ENCODE measurements around the gene NCAPH2. TPM values are rescaled to one million over a fixed set of nuclear protein-coding genes. Genes with fewer than 3 reads are reported as not detected.

NCAPH2 gene
- total RNA-seq, 1 donor from 2014 or later, result 46.9 TPM

Other genes starting within 250 kb of the NCAPH2 start
- 11.4 TPM for gene MAPK12, start 246.5 kb upstream of the NCAPH2 start, total RNA-seq
- gene MAPK11, start 237.8 kb upstream of the NCAPH2 start, total RNA-seq, result 21.8 TPM
- 46.0 TPM for gene PLXNB2, start 200.6 kb upstream of the NCAPH2 start, total RNA-seq
- 16.5 TPM for gene DENND6B, start 181.2 kb upstream of the NCAPH2 start, total RNA-seq
- gene PPP6R2, start 164.9 kb upstream of the NCAPH2 start, total RNA-seq, result 71.7 TPM
- gene SBF1, start 33.2 kb upstream of the NCAPH2 start, total RNA-seq, result 97.0 TPM
- gene ADM2, start 26.7 kb upstream of the NCAPH2 start, total RNA-seq, result not detected
- not detected for gene MIOX, start 21.4 kb upstream of the NCAPH2 start, total RNA-seq
- 9.8 TPM for gene LMF2, start 522 bp upstream of the NCAPH2 start, total RNA-seq
- gene SCO2, start 17.4 kb downstream of the NCAPH2 start, total RNA-seq, result 0.78 TPM
- gene TYMP, start 21.8 kb downstream of the NCAPH2 start, total RNA-seq, result 2.0 TPM
- gene KLHDC7B, start 37.7 kb downstream of the NCAPH2 start, total RNA-seq, result not detected
- not detected for gene SYCE3, start 54.7 kb downstream of the NCAPH2 start, total RNA-seq
- gene CPT1B, start 70.2 kb downstream of the NCAPH2 start, total RNA-seq, result 6.7 TPM
- gene CHKB, start 74.6 kb downstream of the NCAPH2 start, total RNA-seq, result 24.8 TPM
- 76.3 TPM for gene MAPK8IP2, start 92.6 kb downstream of the NCAPH2 start, total RNA-seq
- gene ARSA, start 119.9 kb downstream of the NCAPH2 start, total RNA-seq, result 6.9 TPM
- 6.2 TPM for gene SHANK3, start 164.6 kb downstream of the NCAPH2 start, total RNA-seq
- gene ACR, start 230.0 kb downstream of the NCAPH2 start, total RNA-seq, result not detected

Measured in occipital lobe (tissue), 1 donor.